HepG2 (cell line): ENCODE measurements around the gene KDM6B. TPM values are rescaled to one million over a fixed set of nuclear protein-coding genes. Genes with fewer than 3 reads are reported as not detected.

ENCODE experiments used
- ARID4A ChIP-seq: sonication (generic); formaldehyde crosslinking; IDR thresholded peaks from 2 replicates; pipeline ENCODE4 v1.5.0; 2020; ENCODE audit warnings: mild to moderate bottlenecking, missing genetic modification reagents, borderline replicate concordance
- CEBPB ChIP-seq: IDR thresholded peaks from 2 replicates; pipeline ENCODE4 v1.6.1; 2011; ENCODE audit warnings: low read depth, low read length, improper control_type of control experiment, borderline replicate concordance
- FIP1L1 ChIP-seq: fragments of 200-400 bp; formaldehyde crosslinking; IDR thresholded peaks from 2 replicates; pipeline ENCODE4 v1.6.1; 2018; ENCODE audit warnings: low read depth, mild to moderate bottlenecking, low read length, moderate library complexity, borderline replicate concordance; ENCODE audit not compliant: insufficient read depth
- GATAD2A ChIP-seq: IDR thresholded peaks from 2 replicates; pipeline ENCODE4 v1.6.1; 2016
- HINFP ChIP-seq: sonication (generic); formaldehyde crosslinking; IDR thresholded peaks from 2 replicates; pipeline ENCODE4 v1.4.0; 2020; ENCODE audit warnings: low read depth, mild to moderate bottlenecking, missing genetic modification reagents
- KDM1A ChIP-seq: IDR thresholded peaks from 2 replicates; pipeline ENCODE4 v1.6.1; 2016; ENCODE audit warnings: missing compliant biosample characterization
- MAFK ChIP-seq, 2 experiments: IDR thresholded peaks in 1 of 2; conservative IDR thresholded peaks in 1 of 2; 2 replicates each; pipeline ENCODE4 v1.6.1; 2011; ENCODE audit warnings: improper control_type of control experiment in 2 of 2, low read length in 2 of 2
- MXI1 ChIP-seq: IDR thresholded peaks from 3 replicates; pipeline ENCODE4 v1.6.1; 2012; ENCODE audit warnings: low read depth, low read length, inconsistent platforms, borderline replicate concordance
- NFE2 ChIP-seq: sonication (generic); formaldehyde crosslinking; IDR thresholded peaks from 2 replicates; pipeline ENCODE4 v1.4.0; 2020; ENCODE audit warnings: missing genetic modification reagents
- POLR2AphosphoS5 ChIP-seq: IDR thresholded peaks from 2 replicates; pipeline ENCODE4 v1.6.1; 2012; ENCODE audit warnings: low read depth, low read length
- PRMT3 ChIP-seq: sonication (generic); formaldehyde crosslinking; IDR thresholded peaks from 2 replicates; pipeline ENCODE4 v1.8.1; 2022; ENCODE audit warnings: low read depth, mild to moderate bottlenecking, moderate library complexity, missing genetic modification reagents, borderline replicate concordance
- TFE3 ChIP-seq: IDR thresholded peaks from 2 replicates; pipeline ENCODE4 v1.6.1; 2016
- ZNF101 ChIP-seq: sonication (generic); formaldehyde crosslinking; IDR thresholded peaks from 2 replicates; pipeline ENCODE4 v1.4.0; 2020; ENCODE audit warnings: mild to moderate bottlenecking, low read depth, missing genetic modification reagents, borderline replicate concordance
- ZNF18 ChIP-seq: sonication (generic); formaldehyde crosslinking; IDR thresholded peaks from 2 replicates; pipeline ENCODE4 v1.8.0; 2022; ENCODE audit warnings: mild to moderate bottlenecking, missing genetic modification reagents; ENCODE audit not compliant: insufficient replicate concordance
- ZNF567 ChIP-seq: sonication (generic); formaldehyde crosslinking; IDR thresholded peaks from 2 replicates; pipeline ENCODE4 v1.8.1; 2023; ENCODE audit warnings: mild to moderate bottlenecking, missing genetic modification reagents, borderline replicate concordance
- ZNF580 ChIP-seq: IDR thresholded peaks from 2 replicates; pipeline ENCODE4 v1.6.1; 2016; ENCODE audit warnings: low read depth, borderline replicate concordance
- ZNF7 ChIP-seq: IDR thresholded peaks from 2 replicates; pipeline ENCODE4 v1.6.1; 2016; ENCODE audit warnings: missing biosample characterization, missing genetic modification reagents
- ZNF773 ChIP-seq: sonication (generic); formaldehyde crosslinking; IDR thresholded peaks from 2 replicates; pipeline ENCODE4 v1.4.0; 2020; ENCODE audit warnings: missing genetic modification reagents, borderline replicate concordance
- ZNF781 ChIP-seq: sonication (generic); formaldehyde crosslinking; IDR thresholded peaks from 2 replicates; pipeline ENCODE4 v1.5.1; 2020; ENCODE audit warnings: borderline replicate concordance, mild to moderate bottlenecking, missing genetic modification reagents; ENCODE audit errors: not compliant biosample characterization
- ZNF850 ChIP-seq: sonication (generic); formaldehyde crosslinking; conservative IDR thresholded peaks from 2 replicates; pipeline ENCODE4 v1.9.0; 2021; ENCODE audit warnings: mild to moderate bottlenecking, missing genetic modification reagents
- polyA plus RNA-seq, 8 experiments: library from polyadenylated mRNA; depleted of rRNA in 3 of 8; stranded (reverse) in 7 of 8; unstranded in 1 of 8; fragments of >200 nt; fragmentation: Illumina TruSeq in 4 of 8; extraction: Trizol in 4 of 8; gene quantifications; 2 replicates each; pipeline versions ENCODE4 v1.2.1 to v1.2.3, GENCODE V29; 2011 to 2016; ENCODE audit warnings: low read depth in 4 of 8, missing spikeins in 1 of 8, mixed read lengths in 1 of 8; ENCODE audit not compliant: insufficient read depth in 1 of 8
- total RNA-seq, 5 experiments: library from RNA; depleted of rRNA; stranded (reverse); fragments of >200 nt; fragmentation: Illumina TruSeq; extraction: Trizol; gene quantifications; 2 replicates each; pipeline ENCODE4 v1.2.3, GENCODE V29; 2016; ENCODE audit warnings: low read depth in 1 of 5

The KDM6B gene
- total and polyA plus RNA-seq, 2 of the 13 experiments (the other 11 are each of a cell fraction or from before 2014, with no cell fraction given): 1.3 to 2.1 TPM

- TF ChIP-seq ZNF18 (CRISPR knock-in tag) (no peak), MXI1 (no peak), POLR2AphosphoS5 (0 out of 2 replicates have a peak, but pooled peaks have one; percentile 34), MAFK (conservative IDR thresholded peaks at IDR 0.05 in 1 of 2, IDR thresholded peaks at IDR 0.05 in 1 of 2; ENCODE audit: low read length in 2 of 2) (no peak), PRMT3 (CRISPR knock-in tag) (no peak), ZNF567 (CRISPR knock-in tag) (no peak), TFE3 (CRISPR knock-in tag) (no peak), NFE2 (no peak), ZNF773 (CRISPR knock-in tag) (no peak), HINFP (CRISPR knock-in tag) (no peak), ZNF101 (CRISPR knock-in tag) (no peak), ZNF580 (CRISPR knock-in tag) (no peak), FIP1L1 (no peak), GATAD2A (CRISPR knock-in tag) (no peak), ZNF850 (CRISPR knock-in tag) (no peak), CEBPB (no peak), ARID4A (CRISPR knock-in tag) (no peak), KDM1A (CRISPR knock-in tag) (no peak), ZNF781 (CRISPR knock-in tag) (no peak), ZNF7 (CRISPR knock-in tag) (no peak)
These were observed 814 bp upstream of the KDM6B start (continued) for GRCh38 chr17:7833011-7833794.
